GM19035 (cell line): Measurements from ENCODE around the gene PTPRN2.

Experiments used
- ATAC-seq: cut with Tn5 transposase; IDR thresholded peaks from one replicate; pipeline ENCODE4 v1.9.1; 2021; ENCODE audit not compliant: unreplicated experiment

Gene PTPRN2

DNA sequence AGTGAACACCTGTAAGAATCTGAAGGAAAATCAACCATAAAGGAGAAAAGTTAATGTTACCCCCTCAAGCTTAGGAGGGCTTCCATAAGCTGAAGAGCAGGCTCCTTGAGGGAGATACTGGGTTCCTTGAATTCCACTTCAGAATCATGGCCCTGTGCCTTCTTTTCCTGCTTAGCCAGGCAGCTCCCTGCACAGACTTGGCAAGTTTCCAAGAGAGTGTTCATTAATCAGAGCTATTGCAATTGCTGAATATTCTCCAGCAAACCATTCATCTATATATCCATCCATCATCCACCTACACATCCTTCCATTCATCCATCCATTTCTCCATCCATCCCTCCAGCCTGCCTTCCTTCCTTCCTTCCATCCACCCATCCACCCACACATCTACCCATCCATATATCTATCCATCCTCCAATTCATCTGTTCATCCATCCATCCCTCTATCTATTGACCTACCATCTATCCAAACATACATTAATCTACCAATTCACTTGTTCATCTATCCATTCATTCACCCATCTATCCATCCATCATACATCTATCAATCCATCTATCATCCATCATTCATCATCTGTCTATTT lies 574.4 kb downstream of the PTPRN2 start:
- no peak for ATAC-seq

DNA sequence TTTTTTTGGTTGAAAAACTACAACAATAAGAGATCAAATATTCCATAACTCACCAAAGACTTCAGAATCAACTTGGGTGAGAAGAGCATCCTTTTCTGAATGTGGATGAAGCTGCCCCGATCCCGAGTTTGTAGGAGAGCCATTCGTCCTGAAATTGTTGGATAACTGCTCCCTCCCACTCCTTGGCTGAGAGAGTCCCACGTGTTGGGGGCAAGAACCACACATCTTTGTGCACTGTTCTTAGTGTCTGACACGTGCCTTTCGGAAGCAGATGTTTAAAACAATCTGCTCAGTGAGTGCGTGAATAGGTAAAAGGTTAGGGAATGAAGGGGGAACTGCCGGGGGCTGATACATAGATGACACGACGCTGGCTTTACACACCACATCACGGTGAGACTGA lies 575.7 kb downstream of the PTPRN2 start:
- no peak for ATAC-seq

DNA sequence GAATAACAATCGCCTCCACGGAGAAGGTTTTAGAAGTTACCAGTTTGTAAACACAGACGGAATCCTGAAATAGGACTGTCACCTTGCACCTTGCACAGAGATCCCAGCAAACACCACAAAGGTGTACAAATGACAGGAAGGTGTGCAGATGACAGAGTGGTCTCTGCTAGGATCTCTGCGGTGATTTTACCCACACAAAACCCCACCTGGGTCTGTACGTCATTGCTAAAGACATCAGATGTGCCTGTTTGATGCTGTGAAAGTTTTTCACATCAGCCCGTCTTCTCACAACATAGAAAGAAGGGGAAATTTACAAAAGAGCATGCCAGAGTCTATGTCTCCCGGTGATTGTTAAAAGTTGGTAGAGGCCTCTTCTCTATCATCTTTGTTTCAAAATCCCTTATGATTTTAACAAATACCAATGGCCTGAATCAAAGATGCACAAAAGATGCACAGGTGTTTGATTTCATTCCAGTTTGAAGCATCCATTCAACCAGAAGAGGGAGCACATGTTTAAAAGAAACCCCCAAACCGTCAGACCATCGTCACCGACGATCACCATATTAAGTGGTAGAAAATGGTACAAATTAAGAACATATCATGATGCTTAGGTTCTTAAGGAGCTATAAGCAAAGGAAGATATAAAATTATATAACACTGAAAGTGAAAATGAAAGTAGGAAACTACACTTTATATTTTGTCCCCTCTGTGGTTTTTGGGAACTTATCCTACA lies 576.5 kb downstream of the PTPRN2 start:
- ATAC-seq = no peak

DNA sequence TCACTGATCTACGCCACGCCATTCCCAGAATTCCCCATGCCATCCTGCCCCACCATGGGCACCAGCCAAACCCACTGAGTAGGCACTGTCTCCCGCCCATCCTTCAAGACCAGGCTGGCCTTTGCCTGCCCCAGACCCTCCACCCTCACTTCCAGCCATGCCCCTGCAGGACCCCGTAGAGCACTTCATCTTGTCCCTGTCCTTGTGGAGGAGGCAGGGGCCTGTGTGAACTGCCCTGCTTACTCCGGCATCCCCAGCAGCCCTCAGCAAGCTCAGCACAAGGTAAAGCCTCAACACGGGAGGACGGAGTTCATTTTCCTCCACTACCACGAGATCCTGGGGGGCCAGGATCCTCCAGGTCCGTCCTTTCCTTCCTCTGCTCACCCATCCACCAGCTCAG lies 577.7 kb downstream of the PTPRN2 start:
- no peak for ATAC-seq

DNA sequence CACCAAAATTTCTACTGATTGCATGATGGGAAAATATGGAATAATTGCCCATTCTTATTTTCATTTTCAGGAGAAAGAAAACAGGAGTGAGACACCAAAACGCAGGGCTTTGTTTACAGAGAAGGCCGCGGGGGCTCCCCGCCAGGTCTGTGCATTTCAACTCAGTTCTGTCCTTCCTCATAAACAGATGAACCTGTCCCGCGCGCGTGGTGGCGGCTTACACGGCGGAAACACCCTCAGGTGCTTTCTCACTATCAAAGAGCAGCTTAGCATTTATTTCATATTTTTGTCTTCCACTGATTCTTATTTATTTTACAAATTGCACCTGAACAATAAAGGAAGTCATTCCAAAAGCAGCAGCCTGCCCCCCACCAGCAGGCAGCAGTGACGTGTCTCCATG lies 579.4 kb downstream of the PTPRN2 start:
- ATAC-seq = no peak

DNA sequence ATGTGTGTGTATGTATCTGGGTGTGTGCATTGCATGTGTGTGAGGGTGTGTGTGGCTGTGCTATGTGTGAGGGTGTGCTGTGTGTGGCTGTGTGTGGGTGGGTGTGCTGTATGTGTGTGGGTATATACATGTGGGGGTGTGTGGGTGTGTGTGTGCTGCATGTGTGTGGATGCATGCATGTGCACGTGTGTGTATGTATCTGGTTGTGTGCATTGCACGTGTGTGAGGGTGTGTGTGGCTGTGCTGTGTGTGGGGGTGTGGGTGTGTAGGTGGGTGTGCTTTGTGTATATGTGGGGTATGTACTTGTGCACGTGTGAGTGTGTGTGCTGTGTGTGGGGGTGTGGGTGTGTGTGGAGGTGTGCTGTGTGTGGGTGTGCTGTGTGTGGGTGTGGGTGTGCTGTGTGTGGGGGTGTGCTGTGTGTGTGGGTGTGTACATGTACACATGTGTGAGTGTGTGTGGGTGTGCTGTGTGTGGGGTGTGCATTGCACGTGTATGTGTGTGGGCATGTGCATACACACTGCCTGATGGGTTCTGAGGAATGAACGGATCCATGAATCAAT lies 579.8 kb downstream of the PTPRN2 start:
- ATAC-seq = no peak

DNA sequence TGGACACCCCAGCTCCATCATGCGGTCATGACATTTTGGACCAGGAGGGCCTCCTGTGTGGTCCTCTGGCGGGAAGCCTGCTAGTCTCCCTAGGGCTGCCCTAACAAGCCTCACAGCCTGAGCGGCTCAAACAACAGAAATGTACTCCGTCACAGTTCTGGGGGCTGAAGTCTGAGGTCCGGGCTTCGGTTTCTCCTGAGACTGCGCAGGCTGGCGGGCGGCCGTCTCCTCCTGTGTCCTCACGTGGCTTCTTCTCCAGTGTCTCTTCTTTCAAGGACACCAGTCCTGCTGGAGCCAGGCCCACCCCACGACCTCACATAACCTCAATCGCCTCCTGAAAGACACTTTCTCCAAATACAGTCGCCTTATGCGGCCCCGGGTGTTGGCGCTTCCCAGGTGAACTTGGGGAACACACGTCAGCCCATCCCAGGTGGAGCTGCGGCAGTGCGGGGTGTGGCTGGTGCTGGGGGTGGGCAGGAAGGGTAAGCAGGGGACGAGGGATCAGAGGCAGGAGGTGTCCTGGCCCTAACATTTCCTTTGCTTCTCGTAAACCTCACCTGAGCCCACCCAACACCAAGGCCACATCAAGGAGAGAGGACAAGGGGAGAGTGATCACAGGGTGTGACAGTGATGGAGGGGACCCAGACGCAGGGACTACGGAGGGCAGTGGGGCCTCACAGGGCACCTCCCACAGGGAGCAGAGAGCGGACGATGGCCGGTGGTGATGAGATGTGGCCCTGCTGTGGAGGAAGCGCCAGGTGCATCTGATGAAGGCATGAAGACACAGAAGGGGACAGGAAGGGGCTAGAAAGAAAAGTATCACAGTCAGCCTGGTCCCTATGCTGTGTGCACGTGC lies 580.6 kb downstream of the PTPRN2 start:
- no peak for ATAC-seq

DNA sequence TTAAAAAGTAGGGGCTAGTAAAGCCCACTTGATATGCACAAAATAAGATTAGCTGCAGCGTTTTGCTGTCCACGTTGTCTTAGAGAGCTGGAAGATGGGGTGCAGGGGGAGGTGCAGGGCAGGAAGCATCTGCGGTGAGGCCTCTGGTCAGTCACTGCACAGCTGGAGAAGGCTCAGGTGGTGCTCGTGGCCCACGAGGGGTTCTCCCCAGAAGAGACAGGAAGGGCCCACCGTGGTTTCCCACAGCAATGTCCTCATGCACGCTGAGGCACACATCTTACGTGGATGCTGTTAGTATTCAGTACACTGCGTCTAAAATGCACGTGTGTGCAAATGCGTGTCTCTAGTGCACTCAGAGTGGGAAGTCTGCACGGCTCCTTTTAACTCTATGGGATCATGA lies 582.1 kb downstream of the PTPRN2 start:
- ATAC-seq = no peak

DNA sequence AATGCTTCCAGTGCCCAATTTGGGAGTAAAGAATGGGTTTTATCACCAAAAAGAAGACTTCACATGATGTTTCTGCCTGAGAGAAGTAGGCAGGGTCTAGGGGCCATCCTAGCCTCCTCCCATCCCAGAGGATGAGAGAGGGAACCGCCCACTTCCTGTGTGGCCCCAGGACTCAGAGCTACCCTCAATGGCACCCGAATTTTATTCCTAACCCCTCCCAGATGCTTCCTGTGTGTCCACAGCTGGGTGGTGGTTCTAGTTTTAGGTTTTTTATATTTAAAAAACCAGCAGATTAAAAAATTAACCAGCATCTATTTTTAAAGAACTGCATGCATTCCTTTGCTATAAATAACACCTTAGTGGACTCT lies 583.5 kb downstream of the PTPRN2 start:
- ATAC-seq = no peak

DNA sequence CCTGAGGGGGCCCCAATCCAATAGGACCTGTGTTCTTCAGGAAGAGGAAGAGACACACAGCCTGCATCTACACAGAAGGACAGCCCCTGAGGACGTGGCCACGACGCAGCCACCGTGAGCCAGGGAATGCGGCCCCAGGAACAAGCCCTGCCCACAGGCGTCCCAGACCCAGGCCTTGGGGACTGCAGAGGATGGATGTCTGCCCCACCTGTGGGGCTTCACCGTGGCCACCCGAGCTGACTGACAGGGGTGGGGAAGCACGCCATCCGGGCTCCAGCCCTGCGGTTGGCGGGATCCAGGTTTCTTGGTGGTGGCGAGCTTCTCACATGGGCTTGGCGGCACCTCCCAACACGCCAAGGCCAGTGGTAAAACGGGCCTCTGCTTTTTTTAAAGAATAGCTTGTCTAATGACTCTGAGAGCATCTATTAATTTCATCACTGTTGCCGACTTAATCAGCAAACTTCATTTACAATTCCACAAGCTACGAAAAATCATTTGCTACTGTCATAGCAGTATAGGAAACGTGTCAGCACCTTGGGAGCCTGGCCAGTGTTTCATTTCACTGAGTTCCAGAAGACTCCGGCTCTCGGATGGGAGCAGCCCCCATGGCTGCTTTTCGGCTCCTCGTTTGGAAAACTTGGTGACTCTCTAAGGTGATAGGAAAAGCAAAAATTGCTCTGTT lies 584.0 kb downstream of the PTPRN2 start:
- no peak for ATAC-seq

DNA sequence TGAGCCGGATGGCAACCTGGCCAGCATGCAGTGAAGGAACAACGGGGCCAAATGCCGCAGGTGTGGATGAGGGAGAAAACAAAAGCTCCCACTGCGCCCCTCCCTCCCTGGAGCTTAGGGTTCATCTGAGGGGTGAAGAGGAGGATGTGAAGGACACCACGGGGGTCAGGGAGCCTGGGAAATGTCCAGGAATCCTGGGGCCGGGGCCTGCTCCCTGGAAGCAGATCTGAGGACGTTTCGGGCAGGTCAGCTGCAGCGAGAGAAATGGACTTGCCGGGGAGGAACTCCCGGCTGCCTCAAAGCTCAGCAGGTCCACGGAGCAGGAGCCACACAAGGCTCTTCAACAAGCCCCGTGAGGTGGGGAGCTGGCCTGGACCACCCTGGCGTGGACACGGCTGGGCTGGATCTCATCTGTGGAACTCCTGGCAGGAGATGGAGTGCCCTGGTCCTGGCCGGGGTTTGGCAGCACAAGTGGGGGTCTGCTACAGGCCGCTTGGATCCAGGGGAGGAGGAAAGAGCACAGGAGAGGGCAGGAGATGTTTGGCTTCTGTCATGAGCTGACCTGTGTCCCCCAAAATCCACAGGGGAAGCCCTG lies 585.0 kb downstream of the PTPRN2 start:
- no peak for ATAC-seq

DNA sequence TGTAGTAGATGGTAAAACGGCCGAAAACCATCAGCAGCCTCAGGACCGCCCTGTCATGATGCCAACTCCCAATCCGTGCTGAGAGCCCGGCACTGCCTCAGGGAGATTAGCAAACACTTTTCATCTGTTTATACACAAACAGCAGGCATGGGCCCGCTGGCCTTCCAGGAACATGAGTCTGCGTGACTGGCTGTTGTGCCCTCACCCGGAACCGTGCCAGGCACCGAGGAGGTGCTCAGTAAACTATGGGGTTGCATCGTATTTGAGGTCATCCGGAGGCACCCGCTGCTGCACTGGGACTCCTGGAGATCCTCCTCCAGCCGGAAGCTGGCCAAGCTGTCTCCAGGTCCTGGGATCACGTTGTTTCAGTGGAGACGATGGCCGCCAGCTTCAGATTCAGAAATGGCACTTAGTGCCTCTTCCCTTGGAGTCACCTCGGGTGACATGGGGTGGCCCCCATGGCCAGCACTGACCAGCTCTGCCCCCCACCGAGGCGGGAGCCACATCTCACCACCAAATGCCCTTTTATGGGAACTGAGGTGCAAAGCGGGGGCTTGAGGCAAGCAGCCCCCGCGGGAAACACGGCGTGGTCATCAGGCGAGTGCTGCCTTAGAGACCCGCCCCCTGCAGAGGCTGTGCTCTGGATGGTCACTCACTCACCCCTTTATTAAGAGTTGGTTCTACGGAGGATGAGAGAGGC lies 585.9 kb downstream of the PTPRN2 start:
- no peak for ATAC-seq

DNA sequence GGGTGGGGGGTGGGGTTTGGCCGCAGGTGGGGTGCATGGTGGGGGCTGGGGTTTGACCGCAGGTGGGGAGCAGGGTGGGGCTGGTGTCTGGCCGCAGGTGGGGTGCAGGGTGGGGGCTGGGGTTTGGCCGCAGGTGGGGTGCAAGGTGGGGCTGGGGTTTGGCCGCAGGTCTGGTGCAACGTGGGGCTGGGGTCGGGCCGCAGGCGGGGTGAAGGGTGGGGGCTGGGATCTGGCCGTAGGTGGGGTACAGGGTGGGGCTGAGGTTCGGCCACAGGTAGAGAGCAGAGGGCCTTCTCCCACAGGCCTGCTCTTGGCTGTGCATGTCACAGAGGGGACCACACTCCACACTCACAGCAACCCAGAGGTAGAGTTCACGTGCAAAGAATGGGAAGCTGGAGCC lies 586.6 kb downstream of the PTPRN2 start:
- ATAC-seq = no peak

DNA sequence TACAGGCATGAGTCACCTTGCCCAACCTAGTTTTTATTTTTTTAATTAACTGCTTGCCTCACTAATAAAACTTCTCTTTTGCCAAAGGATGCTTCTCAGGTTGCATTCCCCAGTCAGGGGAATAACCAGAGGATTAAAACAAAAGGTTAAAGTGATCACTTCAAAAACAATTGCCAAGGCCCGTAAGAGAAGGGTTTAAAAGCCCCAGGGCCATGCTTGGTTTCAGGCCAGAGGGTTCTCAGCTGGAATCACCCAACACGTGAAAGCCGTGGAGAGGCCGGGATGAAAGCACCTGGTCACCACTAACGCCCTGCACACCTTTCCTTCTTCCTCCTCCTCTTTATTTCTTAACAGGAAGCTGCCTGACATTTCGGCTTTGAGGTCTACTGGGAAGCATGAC lies 587.5 kb downstream of the PTPRN2 start:
- ATAC-seq = no peak

DNA sequence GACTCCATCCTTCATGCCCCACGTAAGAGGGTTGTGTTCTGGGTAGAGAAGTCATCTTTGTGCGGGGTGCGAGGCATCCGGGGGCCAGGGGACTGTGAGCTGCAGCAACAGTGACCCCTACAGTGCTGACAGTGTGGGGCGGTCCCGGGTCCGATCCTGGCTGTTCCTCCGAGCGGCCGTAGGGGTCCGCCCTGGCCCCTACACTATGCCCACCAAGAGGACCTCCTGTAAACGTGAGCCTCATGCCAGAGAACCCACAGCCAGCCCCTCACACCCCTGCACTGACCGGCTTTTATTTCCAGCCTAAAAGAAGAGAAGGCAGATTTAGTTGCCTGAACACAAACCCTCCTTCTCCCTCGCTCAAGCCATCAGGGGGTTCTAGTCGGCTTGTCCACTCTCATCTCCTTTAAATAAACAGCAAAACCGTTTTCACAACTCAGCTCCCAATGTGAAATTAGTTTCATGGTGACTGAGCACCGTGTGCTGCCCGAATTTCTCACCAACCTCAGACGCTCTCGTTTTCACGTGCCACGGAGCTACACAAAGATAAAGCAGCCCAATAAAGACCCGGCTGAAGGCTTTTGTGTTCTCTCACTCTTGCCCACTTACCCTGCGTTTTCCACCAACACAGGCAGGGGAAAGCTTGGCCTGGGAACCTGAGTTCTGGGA lies 588.6 kb downstream of the PTPRN2 start:
- ATAC-seq = no peak

DNA sequence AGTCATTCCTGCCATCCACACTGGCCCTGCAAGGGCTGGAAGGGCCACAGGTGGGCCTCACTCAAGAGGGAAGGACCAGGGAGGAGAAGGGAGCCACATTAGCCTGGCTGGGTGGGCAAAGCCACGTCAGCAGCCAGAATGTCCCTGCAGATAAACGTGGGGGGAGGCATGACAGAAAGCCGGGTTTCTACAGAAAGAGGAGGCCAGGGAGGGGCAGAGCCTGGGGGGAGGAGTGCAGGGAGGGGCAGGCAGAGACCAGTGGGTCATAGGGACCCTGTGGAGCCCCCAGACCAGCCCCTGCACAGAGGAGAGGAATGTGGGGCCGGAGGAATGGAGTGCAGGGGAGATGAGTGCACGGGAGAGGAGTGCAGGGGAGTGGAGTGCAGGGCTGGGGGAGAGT lies 590.2 kb downstream of the PTPRN2 start:
- no peak for ATAC-seq

DNA sequence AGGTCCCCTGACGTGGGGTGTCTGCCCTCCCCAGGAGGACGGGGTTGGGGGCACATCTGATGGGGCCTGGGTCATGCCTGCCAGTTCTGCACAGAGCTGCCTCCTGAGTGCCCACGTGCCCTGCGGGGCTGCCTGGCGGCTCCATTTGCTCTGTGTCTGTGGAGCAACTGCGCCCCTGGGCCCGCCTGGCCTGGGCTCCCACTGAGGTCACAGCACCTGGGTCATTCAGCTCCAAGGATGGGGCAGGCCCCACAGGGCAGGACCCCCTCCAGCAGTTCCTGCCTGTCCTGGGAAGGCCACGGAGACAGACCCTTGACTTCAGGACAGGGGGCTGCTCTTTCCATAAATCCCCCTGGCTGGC lies 590.6 kb downstream of the PTPRN2 start:
- no peak for ATAC-seq

DNA sequence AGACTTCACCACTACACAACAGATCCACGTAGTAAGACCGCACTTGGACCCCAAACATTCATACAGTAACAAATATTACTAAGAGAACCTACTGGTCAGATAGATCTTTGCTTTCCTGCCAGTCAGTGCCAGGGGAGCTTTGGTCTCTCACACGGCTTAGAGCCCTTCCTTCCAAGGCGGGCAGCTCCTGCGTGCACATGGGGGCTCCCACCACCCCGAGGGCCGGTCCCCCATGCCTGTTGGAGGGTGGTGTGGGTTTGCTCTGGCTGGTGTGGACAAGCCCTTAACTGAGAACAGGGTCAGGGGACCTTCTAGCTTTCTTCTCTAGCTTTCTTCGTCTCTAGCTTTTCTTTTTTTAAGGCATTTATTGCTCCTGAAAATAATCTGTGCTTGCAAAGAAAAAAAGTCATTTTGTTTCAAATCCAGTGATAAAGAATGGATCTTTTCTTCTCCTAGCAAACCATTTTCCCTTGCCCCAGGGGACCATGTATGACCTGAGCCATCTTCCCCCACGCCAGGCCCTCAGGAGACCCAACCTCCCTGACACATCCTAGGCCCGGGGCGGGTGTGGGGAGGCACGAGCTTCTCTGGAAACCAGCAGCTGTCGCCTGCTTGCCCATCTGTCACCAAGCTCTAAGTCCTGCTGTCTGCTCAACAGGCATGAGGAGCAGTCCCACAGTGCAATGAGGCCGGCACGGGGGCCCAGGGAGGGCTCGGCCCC lies 591.1 kb downstream of the PTPRN2 start:
- no peak for ATAC-seq

DNA sequence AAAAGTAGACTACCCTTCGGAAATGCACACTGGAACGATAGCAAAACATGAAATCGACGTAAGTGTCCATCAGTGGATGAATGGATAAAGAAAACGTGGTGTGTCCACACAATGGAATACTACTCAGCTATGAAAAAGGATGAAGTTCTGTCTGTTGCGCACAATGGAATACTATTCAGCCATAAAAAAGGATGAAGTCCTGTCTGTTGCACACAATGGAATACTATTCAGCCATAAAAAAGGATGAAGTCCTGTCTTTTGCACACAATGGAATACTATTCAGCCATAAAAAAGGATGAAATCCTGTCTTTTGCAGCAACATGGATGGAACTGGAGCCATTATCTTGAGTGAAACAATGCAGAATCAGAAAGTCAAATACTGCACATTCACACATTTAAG lies 591.8 kb downstream of the PTPRN2 start:
- no peak for ATAC-seq
